Measurements from ENCODE around the gene G2E3.

G2E3 gene

GRCh38 chr14:30528778-30529642 lies 29.9 kb upstream of the G2E3 start:
- no peak overlapping the region for H3K9ac ChIP-seq (ENCODE audit: low read depth, low read length)
- no peak overlapping the region for H2AFZ ChIP-seq (ENCODE audit: low read depth, low read length)
- H3K36me3 ChIP-seq (ENCODE audit: insufficient read depth, low read length), result no peaks in the 10 kb centered on the region
- no peaks in the 10 kb centered on the region for H3K9me3 ChIP-seq (ENCODE audit: insufficient read depth, low read length, severe bottlenecking)
- H3K79me2 ChIP-seq (ENCODE audit: insufficient read depth, low read length), result no peaks in the 10 kb centered on the region
- DNase-seq (no peak), ATAC-seq (ENCODE audit: insufficient read depth, low read depth) (no peak)
- H3K4me1 ChIP-seq (ENCODE audit: insufficient read depth, low read length), result no peaks in the 10 kb centered on the region
- no peak overlapping the region for H3K4me3 ChIP-seq (ENCODE audit: low read depth in 1 of 2, low read length in 2 of 2)
- H4K20me1 ChIP-seq (ENCODE audit: insufficient read depth, low read length), result no peaks in the 10 kb centered on the region
- no peaks in the 10 kb centered on the region for H3K27me3 ChIP-seq (ENCODE audit: insufficient read depth, low read length, poor library complexity)
- no peak overlapping the region for H3K27ac ChIP-seq (ENCODE audit: low read length)
- no peak overlapping the region for H3K4me2 ChIP-seq (ENCODE audit: insufficient read depth, low read length)
- no peak for TF ChIP-seq EZH2 (IDR thresholded peaks at IDR 0.05; ENCODE audit: borderline replicate concordance, low read depth, low read length, severe bottlenecking)
- no peak for TF ChIP-seq CTCF (IDR thresholded peaks at IDR 0.05; ENCODE audit: borderline replicate concordance, extremely low read depth, low read length, poor library complexity, severe bottlenecking)

- TF ChIP-seq EZH2 (IDR thresholded peaks at IDR 0.05; ENCODE audit: borderline replicate concordance, low read depth, low read length, severe bottlenecking), result no peak
- TF ChIP-seq CTCF (IDR thresholded peaks at IDR 0.05; ENCODE audit: borderline replicate concordance, extremely low read depth, low read length, poor library complexity, severe bottlenecking), result no peak
- Histone ChIP-seq H3K4me2 (ENCODE audit: insufficient read depth, low read length) (no peak overlapping the region), H2AFZ (ENCODE audit: low read depth, low read length) (no peak overlapping the region), H3K4me1 (ENCODE audit: insufficient read depth, low read length) (no peaks in the 10 kb centered on the region), H3K36me3 (ENCODE audit: insufficient read depth, low read length) (no peaks in the 10 kb centered on the region), H3K4me3 (ENCODE audit: low read depth in 1 of 2, low read length in 2 of 2) (no peak overlapping the region), H3K27me3 (ENCODE audit: insufficient read depth, low read length, poor library complexity) (no peaks in the 10 kb centered on the region), H3K9ac (ENCODE audit: low read depth, low read length) (no peak overlapping the region), H3K79me2 (ENCODE audit: insufficient read depth, low read length) (no peaks in the 10 kb centered on the region), H4K20me1 (ENCODE audit: insufficient read depth, low read length) (no peaks in the 10 kb centered on the region), H3K27ac (ENCODE audit: low read length) (no peak overlapping the region), H3K9me3 (ENCODE audit: insufficient read depth, low read length, severe bottlenecking) (no peaks in the 10 kb centered on the region)
- ATAC-seq (ENCODE audit: insufficient read depth, low read depth) (no peak), DNase-seq (no peak)
Observed at GRCh38 chr14:30532264-30532663, 26.7 kb upstream of the G2E3 start.

GRCh38 chr14:30533126-30533525 lies 25.8 kb upstream of the G2E3 start:
- Histone ChIP-seq H3K36me3 (ENCODE audit: insufficient read depth, low read length) (no peaks in the 10 kb centered on the region), H3K27ac (ENCODE audit: low read length) (no peak overlapping the region), H3K4me3 (ENCODE audit: low read depth in 1 of 2, low read length in 2 of 2) (no peak overlapping the region), H3K27me3 (ENCODE audit: insufficient read depth, low read length, poor library complexity) (no peaks in the 10 kb centered on the region), H3K4me1 (ENCODE audit: insufficient read depth, low read length) (no peaks in the 10 kb centered on the region), H3K4me2 (ENCODE audit: insufficient read depth, low read length) (no peak overlapping the region), H3K9ac (ENCODE audit: low read depth, low read length) (no peak overlapping the region), H3K79me2 (ENCODE audit: insufficient read depth, low read length) (no peaks in the 10 kb centered on the region), H4K20me1 (ENCODE audit: insufficient read depth, low read length) (no peaks in the 10 kb centered on the region), H2AFZ (ENCODE audit: low read depth, low read length) (no peak overlapping the region), H3K9me3 (ENCODE audit: insufficient read depth, low read length, severe bottlenecking) (no peaks in the 10 kb centered on the region)
- ATAC-seq (ENCODE audit: insufficient read depth, low read depth) (no peak), DNase-seq (no peak)
- TF ChIP-seq EZH2 (IDR thresholded peaks at IDR 0.05; ENCODE audit: borderline replicate concordance, low read depth, low read length, severe bottlenecking) (no peak), CTCF (IDR thresholded peaks at IDR 0.05; ENCODE audit: borderline replicate concordance, extremely low read depth, low read length, poor library complexity, severe bottlenecking) (no peak)
